Effector CD8-positive, alpha-beta T cell (primary cell): ENCODE measurements around the gene SLC6A12.

Source experiments
- DNase-seq: peaks from one replicate; lab custom pipeline; 2025; lab: John Stamatoyannopoulos, UW

SLC6A12 gene

DNA sequence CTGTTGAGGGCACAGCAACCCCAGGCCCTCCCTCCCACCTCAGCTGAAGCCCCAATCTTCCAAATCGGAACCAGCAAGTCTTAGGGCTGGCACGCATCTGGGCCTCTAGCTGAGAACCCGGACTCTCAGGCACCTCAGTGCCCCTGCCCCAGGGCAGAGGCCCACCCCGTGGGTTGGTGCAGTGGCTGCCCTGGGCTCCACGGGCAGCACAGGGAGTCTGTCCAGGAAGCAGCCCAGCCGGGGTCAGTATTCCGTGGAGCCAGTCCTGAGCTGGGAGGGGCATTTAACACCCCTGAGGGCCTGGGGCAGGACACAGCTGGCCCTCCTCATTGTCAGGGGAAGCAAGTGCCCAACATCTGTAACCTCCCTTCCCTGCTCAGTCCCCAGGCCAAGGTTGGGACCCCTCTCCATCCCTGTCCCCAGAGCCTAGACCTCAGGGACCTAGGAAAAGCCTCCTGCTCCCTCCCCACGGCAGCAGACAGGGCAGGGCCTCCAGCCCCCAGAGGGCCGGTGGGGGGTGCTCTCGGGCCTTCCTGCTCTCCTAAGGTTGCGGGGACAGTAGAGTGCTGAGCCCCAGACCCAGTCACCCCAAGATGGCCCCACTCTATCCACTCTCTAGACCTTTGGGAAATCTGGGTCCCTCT lies 36.5 kb downstream of the SLC6A12 start:
- no peak for DNase-seq

DNA sequence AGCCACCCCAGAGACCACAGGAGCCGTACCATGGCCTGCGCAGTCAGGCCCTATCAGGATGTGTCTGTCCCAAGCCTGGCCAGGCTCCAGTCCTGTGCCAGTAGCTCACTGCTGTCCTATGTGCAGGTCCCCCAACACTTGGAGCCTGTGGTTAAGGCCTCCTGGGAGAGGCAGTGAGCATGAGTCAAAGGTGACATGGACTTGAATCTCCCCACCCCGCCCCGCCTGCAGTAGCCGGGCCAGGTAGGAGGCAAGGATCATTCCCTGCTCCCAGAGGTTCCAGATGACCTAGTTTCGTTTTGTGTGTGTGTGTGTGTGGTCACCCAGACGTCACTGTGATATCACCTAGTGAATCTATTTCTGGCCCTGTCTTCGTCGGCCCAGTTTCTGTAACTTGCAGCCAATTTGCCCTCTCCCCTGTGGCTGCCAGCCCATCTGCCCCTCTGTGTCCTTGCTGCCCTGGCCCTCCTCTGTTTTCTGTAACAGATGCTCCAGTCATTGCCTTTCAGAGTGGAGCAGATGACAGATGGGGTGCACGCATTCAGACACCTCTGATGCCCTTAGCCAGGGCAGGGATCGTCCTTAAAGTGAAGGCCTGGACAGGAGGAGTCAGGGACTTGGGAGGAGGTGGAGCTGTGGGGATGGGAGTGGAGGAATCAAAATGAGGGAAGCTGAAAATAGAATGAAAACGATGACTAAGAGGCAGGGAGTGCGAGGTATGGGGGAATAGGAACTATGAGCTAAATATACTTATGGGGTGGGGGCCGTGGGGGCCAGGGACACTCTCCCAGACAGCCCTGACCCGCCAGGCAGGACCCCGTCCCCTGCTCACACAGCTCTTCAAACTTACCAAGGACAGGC lies 37.4 kb downstream of the SLC6A12 start:
- DNase-seq, result no peak

DNA sequence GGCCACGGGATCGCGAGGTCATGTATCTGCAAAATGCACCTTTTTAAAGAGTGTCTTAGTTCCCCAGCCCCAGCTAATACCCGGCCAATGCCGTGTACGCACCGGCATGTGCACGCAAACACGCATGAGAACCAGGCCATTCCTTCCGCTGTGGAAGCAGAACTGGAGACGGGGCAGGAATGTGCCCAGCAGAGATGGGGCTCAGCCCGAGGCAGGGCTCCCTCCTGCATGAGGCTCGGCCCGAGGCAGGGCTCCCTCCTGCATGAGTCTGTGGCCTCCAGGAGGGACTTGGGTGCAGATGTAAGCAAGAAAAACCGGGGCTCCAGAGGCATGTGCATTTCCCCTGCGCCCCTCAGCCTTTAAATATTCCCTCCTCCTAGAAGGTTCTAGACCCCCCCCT lies 38.2 kb downstream of the SLC6A12 start:
- no peak for DNase-seq

DNA sequence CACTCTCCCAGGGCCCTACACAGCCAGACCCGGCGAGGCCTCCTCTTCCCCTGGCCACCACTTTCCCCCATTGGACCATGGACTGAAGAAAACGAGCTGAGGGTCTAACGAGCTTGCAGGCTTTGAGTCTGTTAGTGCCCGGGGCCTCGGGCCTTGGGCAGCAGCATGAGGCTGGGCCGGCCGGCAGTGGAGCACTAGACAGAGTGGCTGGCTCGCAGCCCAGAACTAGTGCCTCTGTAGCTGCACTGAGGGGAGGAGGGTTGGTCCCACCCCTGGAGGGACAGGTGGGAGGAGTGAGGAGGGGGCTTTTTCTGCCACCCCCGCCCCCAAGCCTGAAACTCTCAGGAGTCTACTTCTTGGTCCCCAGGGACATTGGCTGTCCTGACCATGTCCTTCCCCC lies 38.7 kb downstream of the SLC6A12 start:
- DNase-seq, result no peak

DNA sequence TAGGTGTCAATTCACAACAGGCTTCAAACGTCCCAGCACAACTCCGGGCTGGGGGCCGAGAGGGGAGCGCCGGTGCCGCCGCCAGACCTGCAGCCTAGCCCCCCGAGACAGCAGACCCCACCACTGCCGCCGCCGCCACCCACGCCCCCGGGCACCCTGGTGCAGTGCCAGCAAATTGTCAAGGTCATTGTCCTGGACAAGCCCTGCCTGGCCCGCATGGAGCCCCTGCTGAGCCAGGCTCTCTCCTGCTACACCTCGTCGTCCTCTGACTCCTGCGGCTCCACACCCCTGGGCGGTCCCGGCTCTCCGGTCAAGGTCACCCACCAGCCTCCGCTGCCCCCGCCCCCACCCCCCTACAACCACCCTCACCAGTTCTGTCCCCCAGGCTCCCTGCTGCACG lies 39.4 kb downstream of the SLC6A12 start:
- DNase-seq, result no peak

DNA sequence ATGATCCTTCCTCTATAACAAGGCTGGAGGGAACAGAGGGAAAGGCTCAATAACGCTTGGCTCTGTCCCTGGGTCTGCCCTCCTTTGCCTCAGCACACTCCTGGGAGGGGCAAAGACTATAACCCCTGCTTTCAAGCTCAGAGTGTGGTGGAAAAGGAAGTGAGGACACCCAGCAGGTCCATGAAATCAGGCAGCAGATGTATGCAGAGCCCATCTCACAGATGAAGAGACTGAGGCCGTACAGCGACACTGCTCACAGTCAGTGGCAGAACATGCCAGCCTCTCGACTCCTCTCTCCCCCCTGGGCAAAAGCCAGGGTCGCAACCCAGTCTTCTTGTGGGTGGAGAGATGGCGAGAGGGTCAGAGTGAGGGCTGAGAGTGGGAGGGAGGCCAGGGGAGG lies 39.8 kb downstream of the SLC6A12 start:
- no peak for DNase-seq

DNA sequence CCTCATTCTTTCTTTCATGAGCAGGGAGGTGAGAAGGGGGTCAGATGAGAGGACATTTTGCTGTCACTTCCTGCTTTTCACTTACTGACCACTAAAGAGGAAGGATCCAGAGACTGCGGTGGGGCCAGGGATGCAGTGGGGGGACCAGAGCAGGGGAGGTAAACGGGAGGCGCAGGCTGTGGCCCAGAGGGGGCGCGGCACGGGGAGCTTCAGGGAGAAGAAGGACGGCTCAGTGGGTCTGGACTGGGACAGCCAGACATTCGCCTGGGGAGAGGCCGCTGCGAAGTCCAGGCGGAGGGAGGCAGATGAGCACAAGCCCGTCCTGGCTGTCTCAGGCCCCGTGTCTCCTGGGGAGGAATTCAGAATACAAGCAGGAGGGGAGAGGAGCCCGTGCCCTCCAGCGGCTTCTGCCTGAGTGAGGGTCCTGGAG lies 41.2 kb downstream of the SLC6A12 start:
- DNase-seq, result no peak

DNA sequence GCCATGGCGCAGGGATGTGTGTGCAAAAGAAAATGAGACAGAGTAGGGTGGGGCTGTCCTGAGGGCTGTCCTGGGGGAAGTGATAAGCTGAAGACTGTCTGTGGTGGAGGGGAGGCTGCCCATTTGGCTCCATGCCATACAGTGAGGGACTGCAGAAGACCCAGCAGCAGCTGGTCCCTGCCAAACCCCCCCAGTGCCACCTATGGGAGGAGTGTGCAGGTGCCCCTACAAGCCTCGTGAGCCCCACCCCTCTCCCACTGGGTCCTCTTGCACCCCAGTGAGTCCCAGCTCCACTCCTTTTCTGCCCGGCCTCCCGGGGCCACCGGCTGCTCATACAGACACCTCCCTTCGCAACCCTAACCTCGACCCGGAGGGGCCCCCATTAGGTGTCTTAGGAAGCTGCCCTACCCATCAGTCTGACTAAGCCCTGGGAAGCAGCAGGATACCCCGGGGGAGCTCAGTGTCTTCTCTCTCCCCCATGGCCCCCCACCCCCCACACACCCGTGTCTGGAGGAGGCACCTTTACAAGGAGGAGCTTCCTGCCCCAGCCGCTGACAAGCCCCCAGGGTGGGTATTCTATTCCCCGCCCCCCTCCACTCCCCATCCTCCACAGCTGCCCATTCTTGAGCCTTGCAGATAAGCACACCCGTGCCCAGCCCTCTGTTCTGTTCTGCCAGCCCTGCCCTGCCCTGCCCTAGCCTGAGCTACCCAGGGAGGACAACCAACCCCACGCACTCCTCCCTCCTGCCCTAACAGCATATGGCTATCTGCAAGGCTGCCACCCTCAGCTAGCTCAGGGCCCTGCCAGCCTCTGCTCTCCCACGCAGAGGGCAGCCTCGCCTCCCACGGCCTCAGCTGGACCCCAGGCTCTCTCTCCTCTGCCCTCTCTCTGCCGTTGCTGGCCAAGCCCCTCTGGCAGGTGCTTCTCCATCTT lies 41.9 kb downstream of the SLC6A12 start:
- DNase-seq, result no peak

DNA sequence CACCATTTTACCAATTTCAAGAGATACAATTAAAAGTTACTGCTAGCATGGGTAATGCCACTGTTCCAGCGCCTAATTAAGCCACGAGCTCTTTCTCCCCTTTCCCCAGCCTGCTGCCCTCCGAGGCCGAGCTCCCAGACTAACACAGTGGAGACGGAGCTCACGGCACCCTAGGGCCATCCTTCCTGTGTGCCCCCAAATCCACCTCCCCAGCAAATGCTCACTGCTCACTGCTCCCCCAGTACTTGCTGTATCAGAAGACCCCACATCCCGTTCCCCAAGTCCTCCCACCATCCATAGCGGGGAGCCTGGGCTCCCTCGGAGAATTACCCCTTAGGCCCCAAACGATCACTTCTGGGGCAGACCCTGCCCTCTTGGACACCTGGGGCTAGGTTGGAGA lies 42.7 kb downstream of the SLC6A12 start:
- no peak for DNase-seq

DNA sequence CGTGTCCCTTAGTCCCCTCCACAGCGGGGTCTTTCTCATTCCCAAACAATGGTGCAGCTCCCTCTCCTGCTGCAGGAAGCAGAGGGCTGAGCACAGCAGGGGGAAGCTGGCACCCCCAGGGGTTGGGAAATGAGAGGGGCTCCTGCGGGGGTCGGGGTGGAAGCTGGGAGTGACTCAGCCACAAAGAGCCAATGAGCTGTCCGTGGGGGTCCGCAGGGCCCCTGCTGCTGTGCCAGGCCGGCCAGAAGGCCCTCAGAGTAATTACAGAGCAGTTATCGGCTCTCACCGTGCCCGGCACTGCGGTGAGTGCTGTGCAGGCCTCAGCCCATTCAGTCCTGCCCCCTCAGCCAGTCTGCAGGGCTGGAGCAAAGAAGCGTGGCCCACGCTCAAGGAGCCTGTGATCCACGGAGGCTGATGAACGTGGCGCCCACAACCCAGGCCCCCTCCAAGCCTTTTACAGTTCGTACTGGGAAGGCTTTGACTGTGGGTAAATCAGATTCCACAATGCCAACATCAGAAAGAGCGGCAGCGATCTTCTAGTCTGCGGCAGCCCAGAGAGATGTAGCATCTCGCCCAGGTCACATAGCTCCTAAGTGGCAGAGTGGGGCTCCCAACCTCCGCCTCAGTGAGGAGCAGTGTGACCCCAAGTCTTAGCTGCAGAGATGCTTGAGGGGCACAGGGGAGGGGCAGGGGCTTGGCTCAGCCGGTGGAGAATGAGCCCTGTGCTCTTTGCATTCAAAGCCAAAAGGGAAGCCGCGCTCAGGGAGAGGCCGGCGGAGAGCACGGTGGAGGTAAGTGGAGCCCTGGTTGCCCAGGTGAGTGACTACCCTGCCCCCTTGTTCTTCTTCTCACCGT lies 43.4 kb downstream of the SLC6A12 start:
- DNase-seq, result no peak

DNA sequence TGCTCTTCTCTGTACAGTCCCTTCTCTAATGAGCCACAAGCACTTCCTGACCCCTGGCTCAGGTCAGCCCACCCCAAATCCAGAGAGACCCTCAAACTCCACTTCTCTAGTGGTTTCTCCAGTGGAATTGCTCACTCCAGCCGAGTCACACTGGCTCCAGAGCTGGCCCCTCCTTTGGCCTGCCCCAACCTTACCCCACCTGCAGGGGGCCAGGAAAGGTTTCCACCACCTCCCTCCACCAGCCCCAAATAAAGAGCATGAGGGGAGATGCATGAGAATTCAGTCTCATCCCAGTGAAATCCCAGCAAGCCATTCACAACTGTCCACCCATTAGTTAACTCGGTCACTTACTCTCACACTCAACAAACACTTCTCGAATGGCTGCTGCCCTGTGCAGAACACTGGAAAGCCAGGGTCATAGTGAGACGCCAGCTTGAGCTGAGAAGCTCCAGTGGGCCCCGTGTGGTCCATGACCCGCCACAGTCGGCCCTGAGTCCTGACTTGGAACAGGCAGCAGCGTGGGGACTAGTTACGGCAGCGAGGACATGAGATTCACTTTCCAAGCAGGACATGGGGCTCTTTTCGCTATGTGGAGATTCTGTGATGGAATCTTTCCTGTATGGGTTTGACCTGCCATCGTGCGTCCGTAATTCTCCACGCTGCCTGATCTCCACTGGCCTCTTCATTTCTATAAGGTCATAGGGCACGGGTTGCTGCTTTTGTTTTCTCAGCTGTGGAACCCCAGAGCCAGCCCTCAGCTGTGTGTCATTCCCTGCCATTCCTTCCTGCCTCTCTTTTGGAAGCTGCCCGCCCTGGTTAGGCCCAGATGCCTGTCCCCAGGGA lies 44.2 kb downstream of the SLC6A12 start:
- no peak for DNase-seq

DNA sequence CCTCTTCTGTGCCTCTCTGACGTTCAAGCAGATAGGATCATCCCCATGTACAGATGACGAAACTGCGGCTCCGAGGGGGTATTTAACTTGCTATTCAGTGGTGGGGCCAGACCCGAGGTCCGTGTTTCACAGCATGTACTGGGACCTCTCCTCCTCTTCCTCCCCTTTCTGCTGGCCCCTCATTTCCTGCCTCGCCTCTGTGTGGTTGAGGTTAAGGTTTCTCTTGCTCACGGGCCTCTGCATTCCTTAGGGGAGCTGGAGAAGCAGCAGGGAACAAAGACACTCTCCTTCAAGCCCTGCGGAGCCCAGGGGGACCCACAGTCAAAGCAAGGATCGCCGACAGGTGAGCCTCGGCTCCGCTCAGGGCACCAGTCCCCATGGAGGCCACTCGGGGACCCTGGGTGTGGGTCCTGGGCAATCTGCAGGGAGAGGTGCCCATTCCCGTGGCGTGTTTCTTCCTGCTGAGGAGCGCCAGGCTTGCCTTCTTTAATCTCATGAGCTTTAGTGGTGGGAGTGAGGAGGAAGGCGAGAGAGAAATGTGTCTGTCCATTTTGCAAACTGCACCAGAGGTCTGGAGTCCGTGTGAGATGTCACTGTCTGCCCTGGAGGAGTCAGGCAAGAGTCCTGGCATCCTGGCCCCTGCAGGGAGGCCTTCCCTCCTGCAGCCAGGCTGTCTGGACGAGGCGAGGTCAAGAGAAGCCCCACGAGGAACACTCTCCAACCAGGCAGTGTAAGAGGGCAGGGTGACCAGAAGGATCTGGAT lies 45.0 kb downstream of the SLC6A12 start:
- no peak for DNase-seq

DNA sequence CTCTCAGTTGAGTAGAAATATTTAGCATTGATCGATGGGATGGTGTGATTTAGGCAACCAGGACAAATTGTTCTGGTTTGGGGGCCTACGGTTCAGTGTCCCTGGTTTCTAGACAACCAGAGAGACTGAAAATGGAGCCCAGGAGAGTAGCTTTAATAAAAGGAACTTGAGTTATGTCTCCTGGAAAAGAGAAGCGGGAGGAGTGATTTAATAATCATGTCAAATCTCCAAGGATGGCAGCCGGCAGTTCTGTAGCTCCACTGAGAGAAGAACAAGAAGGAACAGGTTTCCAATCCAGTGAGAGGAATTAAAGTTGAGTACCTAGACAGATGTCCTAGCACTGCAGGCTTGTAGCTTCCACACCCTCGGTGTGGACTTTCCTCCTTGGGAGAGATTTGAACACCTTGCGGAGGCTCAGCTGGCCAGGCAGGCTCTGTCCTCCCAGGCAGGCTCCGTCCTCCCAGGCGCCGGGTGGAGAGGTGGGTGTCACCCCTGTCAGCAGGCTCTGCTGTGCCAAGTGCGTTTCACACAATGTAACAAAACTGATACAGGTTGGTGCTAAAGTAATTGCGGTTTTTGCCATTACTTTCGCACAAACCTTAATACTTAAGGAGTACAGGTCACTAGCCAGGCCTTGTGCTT lies 45.9 kb downstream of the SLC6A12 start:
- no peak for DNase-seq

DNA sequence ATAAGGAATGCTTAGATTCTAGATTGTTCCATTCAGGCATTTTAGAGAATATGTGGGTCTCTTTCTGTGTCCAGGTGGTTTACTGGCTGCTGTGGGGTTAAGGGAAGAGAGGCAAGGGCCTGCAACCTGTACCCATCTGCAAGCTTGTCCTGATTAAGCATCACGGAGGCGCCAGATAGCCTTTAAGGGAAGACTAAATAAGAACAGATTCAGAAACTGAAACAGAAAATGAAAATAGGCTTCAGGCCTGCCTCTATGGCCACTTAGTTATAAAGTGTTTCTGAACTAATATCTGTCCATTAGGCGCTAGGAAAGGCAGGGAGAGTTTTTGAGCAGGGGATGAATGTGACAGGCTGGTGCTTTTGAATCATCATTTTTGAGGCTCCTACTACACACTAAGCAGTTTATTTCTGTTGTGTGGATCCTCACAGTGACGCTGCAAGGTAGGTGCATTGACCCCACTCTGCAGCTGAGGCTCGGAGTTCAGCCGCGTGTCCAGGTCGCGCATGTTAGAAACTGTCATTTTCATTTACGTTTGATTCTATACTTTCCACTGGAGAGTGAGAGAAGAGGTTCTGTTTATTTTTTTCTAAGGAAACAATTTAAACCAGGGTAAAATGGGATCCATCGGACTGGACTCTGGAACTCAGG lies 47.4 kb downstream of the SLC6A12 start:
- DNase-seq, result no peak

DNA sequence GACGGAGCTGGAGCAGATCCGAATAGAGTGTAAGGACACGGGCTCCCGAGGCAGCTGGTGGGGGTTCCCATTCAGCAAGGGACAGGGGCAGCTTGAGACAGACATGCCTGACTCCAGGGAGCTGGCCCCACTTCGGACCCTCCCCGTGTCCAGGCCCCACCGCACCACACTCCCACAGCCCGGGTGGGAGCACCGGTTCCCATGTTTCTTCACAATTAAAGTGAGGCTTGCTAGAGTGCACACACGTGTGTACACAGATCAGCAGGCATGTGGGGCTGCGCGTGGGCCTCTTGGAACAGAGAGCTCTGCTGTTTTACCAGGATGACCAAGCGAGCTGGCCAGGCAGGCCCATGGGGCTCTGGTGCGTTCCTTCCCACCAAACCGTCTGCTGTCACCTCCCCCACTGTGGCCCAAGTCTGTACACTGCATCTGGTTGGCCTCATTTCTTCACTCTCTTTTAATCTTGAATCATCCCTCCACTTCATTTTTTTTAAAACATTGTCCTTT lies 48.0 kb downstream of the SLC6A12 start:
- DNase-seq, result no peak

DNA sequence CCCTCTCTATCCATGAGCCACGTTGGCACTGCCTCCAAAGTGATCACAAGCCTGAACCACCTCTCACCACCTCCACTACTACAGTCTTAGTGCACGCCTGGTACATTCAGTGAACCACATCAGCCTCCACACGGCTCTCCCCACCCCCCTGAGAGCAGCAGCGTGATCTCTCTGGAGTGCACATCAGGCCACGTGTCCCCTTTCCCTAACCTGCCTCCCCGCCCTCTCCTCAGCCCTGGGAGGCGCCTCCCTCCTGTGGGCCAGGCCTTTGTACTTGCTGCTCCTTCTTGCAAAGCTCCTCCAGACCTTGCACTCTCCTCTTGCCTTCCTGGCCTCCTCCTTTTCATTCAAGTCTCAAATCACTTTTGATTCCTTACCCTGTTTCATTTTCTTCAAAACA lies 49.8 kb downstream of the SLC6A12 start:
- DNase-seq, result no peak

DNA sequence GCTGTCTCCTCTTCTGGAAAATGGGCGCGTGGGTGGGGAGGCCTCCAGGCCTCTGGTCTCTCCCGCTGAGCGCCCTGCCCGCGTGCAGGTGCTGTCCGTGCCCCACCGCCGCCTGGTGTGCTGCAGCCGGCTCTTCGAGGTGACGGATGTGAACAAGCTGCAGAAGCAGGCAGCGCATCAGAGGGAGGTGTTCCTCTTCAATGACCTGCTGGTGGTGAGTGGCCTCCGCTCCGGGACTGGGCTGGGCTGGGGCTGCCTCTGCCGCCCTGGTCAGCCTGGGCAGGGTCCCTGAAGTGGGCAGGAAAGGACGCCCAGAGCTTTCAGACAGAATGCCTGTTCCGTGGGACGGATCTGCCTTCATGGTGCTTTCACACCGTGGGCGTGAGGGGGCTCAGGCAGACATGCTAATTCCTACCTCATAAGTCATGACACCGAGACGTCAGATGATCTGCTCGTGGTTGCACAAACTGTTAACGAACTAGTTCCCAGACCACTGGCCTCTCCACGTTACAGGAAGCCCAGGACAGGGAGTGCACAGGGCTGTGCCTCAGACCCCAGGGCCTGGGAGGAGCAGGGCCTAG lies 50.5 kb downstream of the SLC6A12 start:
- DNase-seq, result no peak
